GM23248 (cell line): ENCODE data around the gene C11orf71. TPM values are rescaled to one million over a fixed set of nuclear protein-coding genes. Genes with fewer than 3 reads are reported as not detected.

Experiments
- DNase-seq: peaks from one replicate; pipeline ENCODE4 v3.0.0-alpha.2; 2015
- H2AFZ ChIP-seq: fragments of 200-600 bp; sonication (generic); 2 replicates; pipeline ENCODE4 v1.6.1; 2016; ENCODE audit warnings: antibody characterized with exemption
- H3F3A ChIP-seq: fragments of 200-600 bp; sonication (generic); 2 replicates; pipeline ENCODE4 v1.6.1; 2016; ENCODE audit warnings: mild to moderate bottlenecking, antibody characterized with exemption, mixed run types; ENCODE audit not compliant: insufficient read depth
- H3K27ac ChIP-seq: fragments of 200-600 bp; sonication (generic); 2 replicates; pipeline ENCODE4 v1.5.1; 2016; ENCODE audit warnings: mild to moderate bottlenecking
- H3K27me3 ChIP-seq: fragments of 200-600 bp; sonication (generic); replicated peaks from 2 replicates; pipeline ENCODE4 v1.6.1; 2016; ENCODE audit warnings: mild to moderate bottlenecking; ENCODE audit not compliant: insufficient read depth
- H3K36me3 ChIP-seq: fragments of 200-600 bp; sonication (generic); 2 replicates; pipeline ENCODE4 v1.6.1; 2016; ENCODE audit warnings: low read depth, mild to moderate bottlenecking
- H3K4me1 ChIP-seq: fragments of 200-600 bp; sonication (generic); 2 replicates; pipeline ENCODE4 v1.6.1; 2016; ENCODE audit warnings: mild to moderate bottlenecking; ENCODE audit not compliant: insufficient read depth
- H3K4me2 ChIP-seq: fragments of 200-600 bp; sonication (generic); one replicate; pipeline ENCODE4 v1.6.1; 2016; ENCODE audit warnings: mild to moderate bottlenecking; ENCODE audit not compliant: unreplicated experiment
- H3K4me3 ChIP-seq: fragments of 200-600 bp; sonication (generic); 2 replicates; pipeline ENCODE4 v1.5.1; 2016; ENCODE audit warnings: mild to moderate bottlenecking
- H3K79me2 ChIP-seq: fragments of 200-600 bp; sonication (generic); 2 replicates; pipeline ENCODE4 v1.6.1; 2016; ENCODE audit warnings: mild to moderate bottlenecking; ENCODE audit not compliant: insufficient read depth
- H3K9ac ChIP-seq: fragments of 200-600 bp; sonication (generic); 2 replicates; pipeline ENCODE4 v1.6.1; 2016; ENCODE audit warnings: mild to moderate bottlenecking
- H3K9me2 ChIP-seq: fragments of 200-600 bp; sonication (generic); 2 replicates; pipeline ENCODE4 v1.6.1; 2016; ENCODE audit warnings: mixed run types, mild to moderate bottlenecking, moderate library complexity; ENCODE audit not compliant: insufficient read depth
- H3K9me3 ChIP-seq: fragments of 200-600 bp; sonication (generic); one replicate; pipeline ENCODE4 v1.6.1; 2017; ENCODE audit warnings: low read depth
- H4K20me1 ChIP-seq: fragments of 200-600 bp; sonication (generic); 2 replicates; pipeline ENCODE4 v1.6.0; 2016; ENCODE audit not compliant: insufficient read depth
- EZH2 ChIP-seq: fragments of 200-600 bp; sonication (generic); IDR thresholded peaks from 2 replicates; pipeline ENCODE4 v1.6.1; 2018; ENCODE audit warnings: antibody characterized with exemption, mild to moderate bottlenecking; ENCODE audit not compliant: insufficient read depth, poor library complexity, severe bottlenecking
- EZH2phosphoT487 ChIP-seq: fragments of 200-600 bp; sonication (generic); IDR thresholded peaks from 2 replicates; pipeline ENCODE4 v1.6.1; 2018; ENCODE audit warnings: antibody characterized with exemption, moderate library complexity, mild to moderate bottlenecking, low read depth; ENCODE audit not compliant: insufficient read depth
- WGBS, 2 experiments: methylation state at CpG; one replicate each; pipeline ENCODE4 v1.1.6; 2015 to 2017; ENCODE audit warnings: low lambda C conversion rate in 2 of 2, low coverage in 1 of 2; ENCODE audit errors: missing lambda C conversion rate in 2 of 2; 5-methylcytosine and 5-hydroxymethylcytosine counted together
- in situ Hi-C: fragments of 300-500 bp; cut with MboI; formaldehyde crosslinking; loops from 2 replicates; pipeline ENCODE4 v1.15.0; 2020
- polyA plus RNA-seq: library from polyadenylated mRNA; unstranded; fragments of >200 nt; fragmentation: Nextera tagmentation; extraction: Ambion mirVana; gene quantifications from 2 replicates; pipeline ENCODE4 v1.2.1, GENCODE V29; 2016
- total RNA-seq: library from RNA; depleted of rRNA; stranded (reverse); fragments of >200 nt; shearing (Covaris generic); gene quantifications from 2 replicates; pipeline ENCODE4 v1.2.3, GENCODE V29; 2014

The C11orf71 gene
- total and polyA plus RNA-seq, 2 experiments from 2014 or later: 1.8 to 4.8 TPM

- Histone ChIP-seq H3K4me2 (peak overlapping the region; percentile 28), H3K79me2 (peaks cover 99% of the 10 kb centered on the region), H2AFZ (no peak overlapping the region; the same call in 1 of the 2 replicates), H3K9ac (peak overlapping the region; percentile 48), H3K4me1 (peaks cover 19% of the 10 kb centered on the region), H3K9me2 (no peaks in the 10 kb centered on the region), H3K9me3 (no peaks in the 10 kb centered on the region), H3K27me3 (no peaks in the 10 kb centered on the region), H3K4me3 (no peak overlapping the region), H3K36me3 (peaks cover 67% of the 10 kb centered on the region), H3F3A (peaks cover 18% of the 10 kb centered on the region), H3K27ac (peak overlapping the region; percentile 66), H4K20me1 (peaks cover 7% of the 10 kb centered on the region; the same call in 1 of the 2 replicates)
- peak; percentile 22 for DNase-seq
- in situ Hi-C loops: no loop called here
- no peak for TF ChIP-seq EZH2phosphoT487
- TF ChIP-seq EZH2: no peak
- WGBS, 2 experiments: 95% methylated on average over 2 of the region's 2 CpGs
Measured at GRCh38 chr11:114447444-114447843, 47.1 kb upstream of the C11orf71 start.

GRCh38 chr11:114442536-114442935, 42.2 kb upstream of the C11orf71 start:
- DNase-seq: no peak
- in situ Hi-C loops: no loop called here

GRCh38 chr11:114441921-114442320, 41.6 kb upstream of the C11orf71 start:
- DNase-seq: no peak
- H3K9me3 ChIP-seq: no peaks in the 10 kb centered on the region
- peak overlapping the region; percentile 96 for H3K4me3 ChIP-seq
- no peaks in the 10 kb centered on the region for H3K9me2 ChIP-seq
- 72 to 74% methylated on average over 2 of the region's 2 CpGs for WGBS, 2 experiments
- no peak overlapping the region for H3K9ac ChIP-seq
- H3K79me2 ChIP-seq: peaks cover 82% of the 10 kb centered on the region
- H4K20me1 ChIP-seq: peaks cover 10% of the 10 kb centered on the region; the same call in 1 of the 2 replicates
- no peaks in the 10 kb centered on the region for H3K27me3 ChIP-seq
- H3K27ac ChIP-seq: no peak overlapping the region
- H3K4me2 ChIP-seq: peak overlapping the region; percentile 96
- in situ Hi-C loops: no loop called here
- peaks cover 10% of the 10 kb centered on the region for H3F3A ChIP-seq
- H3K36me3 ChIP-seq: peaks cover 43% of the 10 kb centered on the region
- TF ChIP-seq EZH2 (no peak), EZH2phosphoT487 (no peak)
- H3K4me1 ChIP-seq: peaks cover 24% of the 10 kb centered on the region
- no peak overlapping the region for H2AFZ ChIP-seq

More at GRCh38 chr11:114442536-114442935, 42.2 kb upstream of the C11orf71 start:
- Histone ChIP-seq H4K20me1 (peaks cover 10% of the 10 kb centered on the region; the same call in 1 of the 2 replicates), H3K4me3 (no peak overlapping the region), H3K4me2 (peak overlapping the region; percentile 96), H3K79me2 (peaks cover 88% of the 10 kb centered on the region), H3K36me3 (peaks cover 44% of the 10 kb centered on the region), H2AFZ (no peak overlapping the region), H3K9ac (no peak overlapping the region), H3K4me1 (peaks cover 26% of the 10 kb centered on the region), H3K9me3 (no peaks in the 10 kb centered on the region), H3K27ac (no peak overlapping the region), H3F3A (peaks cover 14% of the 10 kb centered on the region), H3K9me2 (no peaks in the 10 kb centered on the region), H3K27me3 (no peaks in the 10 kb centered on the region)
- TF ChIP-seq EZH2phosphoT487 (no peak), EZH2 (no peak)
- WGBS, 2 experiments: 91 to 95% methylated on average over 1 of the region's 1 CpG

- TF ChIP-seq EZH2phosphoT487 (no peak), EZH2 (no peak)
- no peaks in the 10 kb centered on the region for H3K9me2 ChIP-seq
Measured at GRCh38 chr11:114440971-114441763, 40.9 kb upstream of the C11orf71 start.

More at GRCh38 chr11:114440971-114441763, 40.9 kb upstream of the C11orf71 start:
- Histone ChIP-seq H3K27ac (peak overlapping the region; percentile 92), H3K4me1 (peaks cover 24% of the 10 kb centered on the region), H3K9me3 (no peaks in the 10 kb centered on the region), H3F3A (peaks cover 10% of the 10 kb centered on the region), H3K4me3 (peak overlapping the region; percentile 96), H3K79me2 (peaks cover 75% of the 10 kb centered on the region), H4K20me1 (peaks cover 10% of the 10 kb centered on the region; the same call in 1 of the 2 replicates), H2AFZ (no peak overlapping the region), H3K4me2 (peak overlapping the region; percentile 96), H3K36me3 (peaks cover 38% of the 10 kb centered on the region), H3K9ac (peak overlapping the region; percentile 95), H3K27me3 (no peaks in the 10 kb centered on the region)
- in situ Hi-C loops: no loop called here
- WGBS, 2 experiments: 85 to 86% methylated on average over 7 of the region's 7 CpGs
- DNase-seq: peak; percentile 10
